Measurements from ENCODE around the gene HABP2.

GRCh38 chr10:113594652-113595051 lies 41.8 kb downstream of the HABP2 start:
- TF ChIP-seq POLR2A (IDR thresholded peaks at IDR 0.05) (no peak), CTCF (IDR thresholded peaks at IDR 0.05) (no peak)
